NCI-H2029 treated with DMSO at 0.1 percent for 48 hours (cell line): Measurements from ENCODE around the gene ITGA6.

ENCODE experiments used
- DNase-seq: peaks from one replicate; lab custom pipeline; 2025; lab: John Stamatoyannopoulos, UW

Gene ITGA6

DNA sequence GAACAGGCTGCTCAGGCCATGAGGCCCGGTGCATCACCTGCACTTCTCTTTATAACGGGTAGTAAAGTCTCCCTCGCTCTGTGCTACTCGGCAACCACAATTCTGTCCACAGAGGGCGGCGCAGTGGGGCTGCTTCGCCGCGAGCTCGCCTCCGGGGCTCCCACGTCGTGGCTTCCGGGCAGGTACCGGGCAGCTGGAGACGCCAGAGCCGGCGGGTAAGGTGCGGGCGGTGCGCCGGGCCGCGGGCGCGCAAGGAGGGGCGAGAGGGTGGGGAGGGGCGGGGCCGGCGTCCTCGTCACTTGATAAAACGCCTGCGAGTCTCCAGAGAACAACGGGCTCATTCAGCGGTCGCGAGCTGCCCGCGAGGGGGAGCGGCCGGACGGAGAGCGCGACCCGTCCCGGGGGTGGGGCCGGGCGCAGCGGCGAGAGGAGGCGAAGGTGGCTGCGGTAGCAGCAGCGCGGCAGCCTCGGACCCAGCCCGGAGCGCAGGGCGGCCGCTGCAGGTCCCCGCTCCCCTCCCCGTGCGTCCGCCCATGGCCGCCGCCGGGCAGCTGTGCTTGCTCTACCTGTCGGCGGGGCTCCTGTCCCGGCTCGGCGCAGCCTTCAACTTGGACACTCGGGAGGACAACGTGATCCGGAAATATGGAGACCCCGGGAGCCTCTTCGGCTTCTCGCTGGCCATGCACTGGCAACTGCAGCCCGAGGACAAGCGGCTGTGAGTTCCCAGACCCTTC, at the start of gene ITGA6:
ITGA6 (plus strand) TSS at position 331 of the 734 bp plus-strand sequence.
- peak; percentile 16 for DNase-seq

- no peak for DNase-seq
These were observed 46.7 kb upstream of the ITGA6 start for GRCh38 chr2:172380436-172381274.

DNA sequence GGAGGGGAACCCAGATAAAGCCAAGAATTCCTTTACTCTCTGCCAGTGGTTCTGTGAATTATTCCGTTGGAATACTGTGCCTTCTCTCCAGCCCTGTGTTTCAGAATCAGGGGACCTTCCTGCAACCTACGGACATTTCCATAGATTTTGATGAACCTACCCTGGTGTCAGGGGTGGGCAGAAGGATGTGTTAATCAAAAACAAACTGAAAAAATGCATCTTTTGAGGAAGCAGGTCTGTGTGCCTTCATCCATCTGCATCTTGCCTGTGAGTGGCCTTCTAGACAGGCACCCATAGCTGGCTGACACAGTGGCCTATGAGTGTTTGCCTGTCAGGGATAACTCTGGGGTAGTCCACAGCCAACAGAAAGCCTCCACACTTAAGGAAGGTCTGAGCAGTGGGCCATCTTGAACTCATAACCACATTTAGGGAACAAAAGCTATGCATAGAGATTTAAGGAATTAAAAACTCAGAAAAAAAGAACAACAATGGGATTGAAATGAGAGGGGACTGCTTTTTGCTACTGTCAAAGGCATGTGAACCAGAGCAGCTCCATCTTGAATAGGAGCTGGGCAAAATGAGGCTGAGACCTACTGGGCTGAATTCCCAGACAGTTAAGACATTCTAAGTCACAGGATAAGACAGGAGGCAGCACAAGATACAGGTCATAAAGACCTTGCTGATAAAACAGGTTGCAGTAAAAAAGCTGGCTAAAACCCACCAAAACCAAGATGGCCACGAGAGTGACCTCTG, 45.9 kb upstream of the ITGA6 start:
- DNase-seq: no peak

DNA sequence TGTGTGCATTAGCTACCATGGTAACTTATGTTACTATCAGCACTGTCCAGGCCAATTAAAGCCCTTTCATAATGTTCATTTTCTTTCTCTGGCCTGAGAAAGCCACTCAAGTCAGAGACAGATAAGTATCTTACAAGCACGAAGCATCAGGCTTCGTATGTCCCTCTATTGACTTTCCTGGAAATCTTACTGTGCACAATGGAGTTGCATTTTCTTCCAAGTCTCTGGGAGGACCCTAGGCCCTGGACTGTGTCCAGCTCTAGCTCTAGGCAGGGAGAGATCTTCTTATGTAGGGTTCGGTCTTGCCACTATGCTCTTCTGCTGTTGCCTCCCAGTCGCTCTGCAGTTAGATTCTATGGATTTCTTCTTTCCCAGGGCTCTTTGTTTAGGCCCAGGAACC, 40.0 kb upstream of the ITGA6 start:
- no peak for DNase-seq

GRCh38 chr2:172389685-172390339, 37.6 kb upstream of the ITGA6 start:
- DNase-seq: no peak

DNA sequence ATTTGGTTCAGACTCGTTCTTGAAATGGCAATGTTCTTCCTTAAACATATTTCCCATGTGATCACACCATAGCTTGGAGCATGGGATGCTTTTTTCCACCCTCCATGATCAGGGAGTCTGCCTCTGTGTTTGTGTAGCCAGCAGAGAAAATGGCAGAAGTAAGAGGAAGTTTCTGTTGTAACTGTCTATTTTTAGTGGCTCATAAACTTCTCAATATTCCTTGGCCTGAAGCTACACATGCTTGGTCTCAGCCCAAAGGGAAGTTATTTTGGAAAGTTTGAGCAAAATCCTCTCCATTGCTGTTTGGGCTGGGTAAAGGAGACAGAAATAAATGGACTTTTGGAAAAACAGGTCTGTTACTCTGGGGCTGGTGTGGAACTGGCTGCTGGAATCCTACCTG, 33.4 kb upstream of the ITGA6 start:
- DNase-seq: no peak

DNA sequence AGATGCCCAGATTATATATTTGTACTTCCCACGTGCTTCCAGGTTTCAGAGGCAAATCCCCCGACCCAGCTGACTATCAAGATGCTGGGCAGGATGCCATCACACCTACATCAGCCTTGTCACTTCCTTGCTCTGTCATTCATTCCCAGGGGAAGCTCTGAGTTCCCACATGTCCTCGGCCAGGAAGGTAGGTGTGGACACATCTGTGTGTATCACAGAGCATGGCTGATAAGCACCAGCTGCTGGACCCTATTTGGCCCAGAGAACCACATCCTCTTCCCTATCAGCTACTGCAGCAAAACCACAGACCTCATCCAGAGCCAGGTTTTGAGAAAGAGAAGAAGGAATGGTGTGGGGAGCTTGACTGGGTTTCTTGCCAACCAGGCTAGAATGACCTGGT, 31.9 kb upstream of the ITGA6 start:
- DNase-seq: no peak

DNA sequence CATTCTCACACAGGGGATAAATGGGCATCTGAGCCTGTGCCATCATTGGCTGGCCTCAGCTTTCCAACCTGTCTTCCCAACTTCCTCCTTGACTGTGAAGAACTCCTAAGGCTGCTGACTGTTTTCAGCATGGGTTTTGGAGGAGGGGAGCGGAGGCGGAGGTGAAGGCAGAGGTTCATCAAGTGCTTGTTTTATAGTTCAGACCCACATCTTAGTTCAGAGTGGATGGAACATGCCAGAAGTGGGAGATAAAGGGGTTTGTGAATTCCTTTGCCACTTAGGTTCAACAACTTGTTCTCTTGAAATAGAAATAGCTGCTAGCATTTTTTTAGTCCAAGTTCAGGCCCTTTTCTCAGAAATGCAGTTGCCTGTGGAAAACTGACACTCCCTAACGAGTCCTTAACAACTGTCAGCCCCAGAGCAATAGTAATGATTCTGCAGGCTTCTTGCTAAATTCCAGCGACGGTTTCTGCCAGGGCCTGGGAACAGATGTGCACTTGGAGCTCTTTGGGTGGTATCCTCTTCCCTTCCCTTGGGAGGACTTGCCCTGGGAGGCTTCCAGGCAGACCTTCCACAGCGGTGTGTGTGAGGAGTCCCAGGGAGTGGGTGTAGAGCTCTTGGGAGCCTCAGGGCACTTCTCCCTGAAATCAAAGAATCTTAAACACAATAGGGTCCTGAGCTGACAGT, 30.1 kb upstream of the ITGA6 start:
- DNase-seq: no peak

GRCh38 chr2:172398440-172398839, 28.9 kb upstream of the ITGA6 start:
- no peak for DNase-seq

DNA sequence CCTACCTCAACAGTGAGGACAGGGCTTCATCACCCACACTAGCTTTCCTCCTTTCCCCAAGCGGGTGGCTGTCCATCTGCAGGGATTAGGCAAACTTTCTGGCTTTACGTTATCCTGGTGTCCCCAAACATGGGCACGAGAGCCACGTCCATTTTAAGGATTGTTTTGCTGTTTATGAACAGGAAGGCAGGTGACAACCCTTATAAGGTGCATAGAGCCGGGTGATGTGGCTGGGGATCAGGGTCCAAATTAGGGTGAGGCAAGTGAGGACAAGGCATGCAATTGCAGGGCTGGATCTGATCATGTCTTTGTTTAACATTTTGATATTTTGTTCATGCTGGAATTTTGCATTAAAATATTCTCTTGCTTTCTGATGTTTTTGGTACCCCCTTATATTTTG, 27.6 kb upstream of the ITGA6 start:
- DNase-seq: no peak

DNA sequence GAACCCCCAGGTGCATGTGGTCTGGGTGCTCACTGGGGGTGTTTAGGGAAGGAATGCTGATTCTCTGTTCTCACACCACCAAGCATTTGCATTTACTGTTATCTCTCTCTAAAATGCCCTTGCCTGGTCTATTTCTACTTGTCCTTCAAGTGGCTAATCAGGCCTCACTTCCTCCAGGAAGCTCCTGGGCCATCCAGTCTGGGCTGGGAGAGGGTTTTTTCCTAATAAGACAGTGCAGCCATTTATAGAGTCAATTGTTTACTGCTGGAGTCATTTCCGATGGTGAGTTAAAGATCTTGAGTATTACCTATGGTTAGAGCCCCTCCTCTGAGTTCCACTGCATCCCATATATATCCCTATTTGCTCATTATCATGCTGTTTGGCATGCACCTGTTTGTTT, 25.2 kb upstream of the ITGA6 start:
- DNase-seq: no peak

- no peak for DNase-seq
These were observed 24.0 kb upstream of the ITGA6 start for GRCh38 chr2:172403402-172403801.

DNA sequence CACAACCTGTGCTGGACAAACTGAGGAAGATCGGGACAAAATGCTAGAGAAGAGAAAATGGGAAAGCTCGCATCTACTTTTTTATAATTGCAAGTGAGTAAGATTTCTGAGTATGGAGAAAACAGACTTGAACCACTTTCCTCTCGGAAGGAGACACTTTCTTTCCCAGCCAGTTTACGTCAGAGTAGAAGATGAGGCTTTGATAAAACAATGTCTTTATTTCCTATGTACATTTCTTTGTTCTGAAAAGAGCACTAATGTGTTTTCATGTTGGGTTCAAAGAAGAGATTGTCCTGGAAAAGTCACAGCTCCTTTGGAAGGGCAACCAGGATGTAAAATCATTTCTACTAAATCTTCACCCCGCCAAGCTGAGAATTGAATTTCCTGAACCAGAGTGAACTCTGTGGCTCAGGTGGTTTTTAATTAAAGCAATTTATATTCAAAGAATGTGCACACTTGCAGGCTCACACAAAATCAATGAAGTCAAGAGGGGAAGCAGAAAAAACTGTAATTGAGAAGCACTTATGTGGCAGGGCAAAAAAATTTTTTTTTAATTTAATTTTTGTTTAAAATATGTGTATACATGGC, 23.4 kb upstream of the ITGA6 start:
- no peak for DNase-seq

GRCh38 chr2:172404824-172405223, 22.6 kb upstream of the ITGA6 start:
- no peak for DNase-seq

- no peak for DNase-seq
These were observed 21.7 kb upstream of the ITGA6 start for GRCh38 chr2:172405673-172406072.

DNA sequence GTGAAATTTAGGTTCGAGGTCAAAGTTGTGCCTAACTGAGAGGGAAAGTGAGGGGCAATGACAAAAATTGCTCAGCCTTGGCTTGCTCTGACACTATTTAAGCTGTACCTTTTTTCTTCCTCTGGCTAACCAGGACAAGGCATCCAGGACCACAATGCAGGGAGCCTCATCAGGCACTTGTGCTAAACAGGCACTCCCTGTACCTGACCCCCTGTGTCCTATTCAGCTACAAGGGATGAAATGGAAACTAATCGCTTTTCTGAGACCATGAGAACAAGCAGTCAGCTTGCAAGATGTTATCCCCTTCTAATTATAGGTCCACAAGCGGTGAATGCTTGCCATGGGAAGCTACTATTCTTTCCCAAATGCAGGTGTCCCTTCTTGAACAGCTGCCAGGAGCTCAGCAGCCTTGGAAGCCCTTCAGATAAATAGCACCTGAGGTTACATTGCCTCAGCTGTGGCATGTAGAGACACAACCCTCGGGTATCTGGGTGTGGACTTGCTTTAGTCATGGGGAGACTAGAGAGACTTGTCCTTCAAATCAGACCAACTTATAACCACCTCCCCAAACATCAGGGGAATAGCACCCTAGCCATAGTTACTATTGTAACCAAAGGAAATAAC, 19.1 kb upstream of the ITGA6 start:
- peak; percentile 79 for DNase-seq

DNA sequence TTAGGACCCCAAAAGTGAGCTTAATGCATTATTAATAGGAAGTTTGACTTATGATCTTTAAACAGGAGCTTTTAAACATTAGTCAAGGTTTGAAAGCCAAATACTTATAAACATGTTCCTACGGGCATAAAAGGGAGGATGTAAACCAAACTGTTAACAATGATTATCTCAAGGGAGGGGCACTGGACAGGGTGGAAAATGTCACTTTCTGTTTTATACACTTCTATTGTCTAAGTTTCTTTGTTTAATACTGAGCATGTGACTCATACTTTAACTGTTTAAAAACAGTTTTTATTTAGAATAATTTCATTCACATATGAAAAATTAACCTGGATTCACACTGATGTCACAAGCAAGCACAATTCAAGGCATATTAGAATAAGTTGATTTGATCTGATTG, 18.3 kb upstream of the ITGA6 start:
- no peak for DNase-seq

DNA sequence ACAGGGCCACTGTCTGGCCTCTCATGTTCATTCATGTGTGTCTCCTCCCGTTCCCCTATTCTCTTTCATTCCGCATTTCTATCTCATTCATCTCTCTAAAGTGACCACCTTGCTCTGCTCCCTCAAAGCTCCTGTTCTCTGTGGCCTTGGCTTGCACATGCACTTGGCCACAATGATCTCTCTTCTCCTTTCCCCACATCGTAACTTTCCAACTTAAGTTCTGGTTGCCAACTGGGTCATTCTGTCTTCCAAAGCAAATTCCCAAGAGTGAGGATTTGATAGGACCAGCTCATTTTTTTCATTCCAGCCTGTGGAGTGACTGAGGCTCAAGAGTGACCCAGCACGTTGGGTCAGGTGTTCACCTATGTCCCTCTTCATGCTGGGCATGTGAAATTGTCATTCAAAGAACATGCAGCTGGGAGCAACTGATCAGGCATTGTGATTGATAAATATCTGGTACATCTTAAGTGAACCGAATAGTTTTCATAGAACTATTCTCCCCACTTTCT, 14.3 kb upstream of the ITGA6 start:
- peak; percentile 61 for DNase-seq

- DNase-seq: peak; percentile 66
These were observed 12.1 kb upstream of the ITGA6 start for GRCh38 chr2:172415157-172415864.

GRCh38 chr2:172415865-172416183, 11.6 kb upstream of the ITGA6 start:
- no peak for DNase-seq
